Activated CD4-positive, alpha-beta T cell treated with anti-CD3 and anti-CD28 coated beads, Interleukin-2, amount 10 ng/mL, durations not matched to agents 7 days and 5 days (primary cell): ENCODE data around the gene UPK3A. TPM values are rescaled to one million over a fixed set of nuclear protein-coding genes. Genes with fewer than 3 reads are reported as not detected.
A peak's percentile ranks its signal among the peaks of the same experiment; 100 is the strongest.

ENCODE experiments used
- CTCF ChIA-PET: fragments of 350-600 bp; sonication (Branson Sonifier 250); formaldehyde crosslinking; loops from one replicate; lab custom pipeline; 2021; ENCODE audit warnings: antibody characterized with exemption; lab: Charles Lee
- POLR2A ChIA-PET: fragments of 350-600 bp; sonication (Branson Sonifier 250); formaldehyde crosslinking; loops from one replicate; lab custom pipeline; 2021; ENCODE audit warnings: antibody characterized with exemption; lab: Charles Lee
- DNase-seq: peaks from one replicate; pipeline ENCODE4 v3.0.0-alpha.2; 2020
- H3K27ac Mint-ChIP-seq: one replicate; pipeline ENCODE4 v1.8.0; 2021; ENCODE audit warnings: mild to moderate bottlenecking, moderate library complexity, mixed read lengths
- H3K27me3 Mint-ChIP-seq: one replicate; pipeline ENCODE4 v1.8.0; 2021; ENCODE audit warnings: mixed read lengths
- H3K36me3 Mint-ChIP-seq: one replicate; pipeline ENCODE4 v1.8.0; 2021; ENCODE audit warnings: low read depth, mixed read lengths
- H3K4me1 Mint-ChIP-seq: one replicate; pipeline ENCODE4 v1.8.0; 2021; ENCODE audit warnings: mixed read lengths
- H3K4me3 Mint-ChIP-seq: one replicate; pipeline ENCODE4 v1.8.0; 2021; ENCODE audit warnings: mild to moderate bottlenecking, moderate library complexity, mixed read lengths
- H3K9me3 Mint-ChIP-seq: one replicate; pipeline ENCODE4 v1.8.0; 2021; ENCODE audit warnings: mixed read lengths
- total RNA-seq, 2 experiments: library from RNA; stranded (reverse); gene quantifications; one replicate each; pipeline ENCODE4 v1.2.3, GENCODE V29; 2021

The UPK3A gene
- total RNA-seq, 2 experiments from 2014 or later, result not detected

DNA sequence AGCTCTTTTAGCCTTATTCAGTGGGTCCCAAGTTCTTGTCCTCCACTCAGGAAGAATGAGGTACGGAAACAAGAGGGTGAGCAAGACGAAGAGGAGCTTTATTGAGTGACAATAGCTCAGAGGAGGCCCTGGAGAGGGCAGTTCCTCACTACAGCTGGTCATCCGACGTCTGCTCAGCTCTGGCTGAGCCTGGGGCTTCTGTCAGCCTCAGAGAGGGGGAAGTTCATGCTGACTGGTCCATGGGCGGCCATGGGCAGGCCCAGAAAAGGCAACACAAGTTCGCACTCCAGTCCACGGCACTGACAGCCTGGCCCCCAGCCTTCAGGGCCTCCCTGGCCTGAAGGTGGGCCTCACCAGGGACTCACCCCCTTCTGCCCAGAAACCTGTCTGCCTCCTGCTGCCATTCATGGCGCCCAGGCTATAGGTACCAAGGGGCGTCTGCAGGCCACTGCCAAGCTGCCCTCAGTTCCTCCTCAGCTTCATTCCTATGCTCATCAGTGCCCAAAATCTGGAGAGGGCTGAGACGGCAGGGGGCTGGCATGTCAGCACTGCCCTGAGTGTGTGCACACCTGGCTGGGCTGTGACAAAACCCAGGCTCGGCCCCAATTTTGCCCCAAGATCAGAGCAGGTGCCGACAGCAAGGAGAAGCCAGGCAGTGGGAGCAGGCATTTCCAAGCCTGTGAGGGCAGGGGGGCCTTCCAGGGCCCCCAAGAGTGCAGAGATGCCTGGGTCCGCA lies 22.4 kb upstream of the UPK3A start:
- peaks cover 28% of the 10 kb centered on the region for H3K27me3 Mint-ChIP-seq
- H3K36me3 Mint-ChIP-seq, result no peaks in the 10 kb centered on the region
- H3K4me1 Mint-ChIP-seq, result no peaks in the 10 kb centered on the region
- no peaks in the 10 kb centered on the region for H3K9me3 Mint-ChIP-seq
- H3K27ac Mint-ChIP-seq, result no peak overlapping the region
- no peak overlapping the region for H3K4me3 Mint-ChIP-seq
- CTCF ChIA-PET, result interaction anchor here (1.6 to 2.0 kb wide), 2 partner anchors 9 to 17 kb away, joined by 4 read pairs; no protein-coding TSS in a partner anchor
- POLR2A ChIA-PET, result no interaction called here
- DNase-seq, result no peak

DNA sequence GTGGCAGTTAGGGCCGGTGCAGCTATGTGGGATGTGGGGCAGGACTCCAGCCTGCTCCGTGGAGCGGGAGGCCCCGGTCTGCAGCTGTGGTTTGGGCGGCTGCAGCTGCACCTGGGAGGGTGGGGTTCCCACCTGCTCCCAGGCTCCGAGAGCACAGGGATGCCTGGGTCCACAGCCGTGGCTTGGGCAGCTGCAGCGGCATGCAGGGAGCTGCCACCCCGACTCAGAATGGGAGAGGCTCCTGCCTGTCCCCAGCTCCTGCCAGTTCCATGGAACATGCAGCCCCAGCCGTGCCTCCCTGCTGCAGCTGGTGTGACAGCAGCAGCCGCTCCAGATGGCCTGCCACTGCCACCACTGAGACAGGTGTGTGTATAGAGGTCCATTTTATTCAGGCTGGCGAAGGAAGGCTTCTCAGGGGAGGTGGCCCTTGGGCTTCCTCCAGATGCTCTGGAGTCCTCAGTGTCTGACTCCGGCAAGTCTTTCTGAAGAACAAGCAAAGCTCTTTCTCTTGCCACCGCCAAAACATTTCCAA lies 21.8 kb upstream of the UPK3A start:
- Mint-ChIP-seq H3K4me3 (no peak overlapping the region), H3K27ac (no peak overlapping the region), H3K4me1 (no peaks in the 10 kb centered on the region), H3K36me3 (no peaks in the 10 kb centered on the region), H3K27me3 (peaks cover 30% of the 10 kb centered on the region), H3K9me3 (no peaks in the 10 kb centered on the region)
- no peak for DNase-seq
- CTCF ChIA-PET, result interaction anchor here (1.6 to 2.0 kb wide), 2 partner anchors 9 to 16 kb away, joined by 4 read pairs; no protein-coding TSS in a partner anchor
- POLR2A ChIA-PET, result no interaction called here

DNA sequence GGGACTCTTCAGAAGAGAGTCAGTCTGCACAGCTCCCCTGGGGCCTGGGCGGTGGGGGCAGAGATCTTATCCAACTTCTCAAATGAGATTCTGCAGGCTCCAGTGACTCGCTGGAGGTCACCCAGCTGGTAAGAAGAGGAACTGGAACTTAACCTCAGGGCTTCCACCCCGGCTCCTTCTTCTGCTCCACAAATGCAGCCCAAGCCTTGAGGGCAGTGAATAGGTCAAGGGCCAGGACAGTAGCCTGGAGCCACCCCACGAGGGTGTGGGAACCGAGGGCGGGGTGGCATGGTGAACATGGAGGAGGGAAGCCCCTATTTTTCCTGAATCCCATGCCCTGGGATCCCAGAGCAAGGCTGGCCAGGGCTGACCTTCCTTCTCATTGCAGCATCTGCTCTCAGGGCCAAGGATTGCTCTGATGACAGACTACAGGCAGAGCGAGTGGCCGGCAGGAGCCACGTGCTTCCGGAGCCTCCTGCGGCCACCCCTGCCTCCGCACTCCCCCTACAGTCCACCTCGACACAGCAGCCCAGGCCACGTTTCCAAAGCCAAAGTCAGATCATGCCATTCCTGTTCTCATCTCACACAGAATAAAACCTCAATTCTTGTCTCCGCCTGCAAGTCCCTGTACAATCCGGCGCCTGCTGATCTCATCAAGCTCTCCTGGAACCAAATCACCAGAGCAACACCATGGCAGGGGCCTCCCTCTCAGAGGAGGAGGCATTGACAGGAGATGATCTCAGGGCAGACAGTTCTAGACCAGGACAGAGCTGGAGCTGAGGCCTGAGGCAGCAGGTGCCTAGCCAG lies 21.1 kb upstream of the UPK3A start:
- CTCF ChIA-PET, result interaction anchor here (1.6 to 2.0 kb wide), 2 partner anchors 10 to 16 kb away, joined by 4 read pairs; no protein-coding TSS in a partner anchor

DNA sequence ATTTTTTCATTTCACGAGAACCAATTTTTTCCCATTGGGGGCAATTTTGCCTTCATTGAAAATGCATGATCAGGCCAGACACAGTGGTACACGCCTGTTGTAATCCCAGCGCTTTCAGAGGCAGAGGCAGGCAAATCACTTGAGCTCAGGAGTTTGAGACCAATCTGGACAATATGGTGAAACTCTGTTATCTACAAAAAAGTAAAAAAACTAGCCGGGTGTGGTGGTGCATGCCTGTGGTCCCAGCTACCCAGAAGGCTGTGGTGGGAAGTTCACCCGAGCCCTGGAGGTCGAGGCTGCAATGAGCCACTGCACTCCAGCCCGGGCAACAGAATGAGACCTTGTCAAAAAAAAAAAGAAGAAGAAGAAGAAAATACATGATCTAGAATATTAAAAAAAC lies 19.2 kb upstream of the UPK3A start:
- H3K4me1 Mint-ChIP-seq, result peaks cover 6% of the 10 kb centered on the region
- H3K9me3 Mint-ChIP-seq, result no peaks in the 10 kb centered on the region
- DNase-seq, result no peak
- ChIA-PET POLR2A (no interaction called here), CTCF (no interaction called here)
- H3K36me3 Mint-ChIP-seq, result no peaks in the 10 kb centered on the region
- no peak overlapping the region for H3K27ac Mint-ChIP-seq
- peaks cover 39% of the 10 kb centered on the region for H3K27me3 Mint-ChIP-seq
- no peak overlapping the region for H3K4me3 Mint-ChIP-seq

More for the DNA sequence above, 21.1 kb upstream of the UPK3A start:
- Mint-ChIP-seq H3K9me3 (no peaks in the 10 kb centered on the region), H3K4me1 (no peaks in the 10 kb centered on the region), H3K27ac (no peak overlapping the region), H3K36me3 (no peaks in the 10 kb centered on the region), H3K27me3 (peaks cover 30% of the 10 kb centered on the region), H3K4me3 (no peak overlapping the region)
- POLR2A ChIA-PET, result no interaction called here
- no peak for DNase-seq

DNA sequence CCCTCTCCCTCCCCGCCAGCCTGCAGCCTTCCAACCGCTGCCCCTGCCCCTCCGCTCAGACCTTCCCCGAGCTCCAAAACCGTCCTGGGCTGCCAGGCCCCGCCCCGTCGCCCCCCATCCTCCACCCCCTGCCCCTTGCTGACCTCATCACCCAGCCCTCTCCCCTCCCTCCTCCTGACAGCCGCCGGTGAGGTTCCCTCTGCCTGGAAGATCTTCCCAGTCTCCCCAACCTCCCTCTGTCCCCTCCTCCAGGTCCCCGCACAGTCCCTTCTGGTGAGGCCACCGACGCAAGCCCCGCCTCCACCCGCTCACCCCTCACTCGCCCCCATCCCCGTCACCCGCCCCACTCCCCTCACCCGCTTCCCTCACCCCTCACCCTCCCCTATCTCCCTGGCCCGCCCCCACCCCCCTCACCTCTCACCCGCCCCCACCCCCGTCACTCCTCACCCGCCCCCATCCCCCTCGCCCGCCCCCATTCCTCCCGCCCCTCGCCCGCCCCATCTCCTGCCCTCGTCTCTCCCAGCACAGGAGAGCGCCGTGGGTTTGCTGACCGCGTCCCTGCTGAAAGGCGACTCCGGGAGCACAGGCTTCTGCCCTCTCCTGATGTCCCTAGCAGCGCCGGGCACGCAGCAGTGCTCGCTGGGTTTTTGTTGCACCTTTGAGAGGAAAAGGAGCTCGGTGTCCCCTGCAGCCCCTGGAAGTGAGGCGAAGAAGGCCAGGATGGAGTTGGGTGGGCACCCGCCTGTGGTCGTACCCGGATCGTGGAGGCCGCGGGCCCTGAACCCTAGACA lies 16.4 kb upstream of the UPK3A start:
- peaks cover 36% of the 10 kb centered on the region for H3K27me3 Mint-ChIP-seq
- H3K4me1 Mint-ChIP-seq, result peaks cover 6% of the 10 kb centered on the region
- H3K27ac Mint-ChIP-seq, result no peak overlapping the region
- no peak for DNase-seq
- no peaks in the 10 kb centered on the region for H3K36me3 Mint-ChIP-seq
- peak overlapping the region; percentile 62 for H3K4me3 Mint-ChIP-seq
- ChIA-PET POLR2A (no interaction called here), CTCF (interaction anchor here (0.7 kb wide), 1 partner anchor 16 kb away, joined by 4 read pairs; the partner anchor contains the start of gene UPK3A)
- no peaks in the 10 kb centered on the region for H3K9me3 Mint-ChIP-seq

DNA sequence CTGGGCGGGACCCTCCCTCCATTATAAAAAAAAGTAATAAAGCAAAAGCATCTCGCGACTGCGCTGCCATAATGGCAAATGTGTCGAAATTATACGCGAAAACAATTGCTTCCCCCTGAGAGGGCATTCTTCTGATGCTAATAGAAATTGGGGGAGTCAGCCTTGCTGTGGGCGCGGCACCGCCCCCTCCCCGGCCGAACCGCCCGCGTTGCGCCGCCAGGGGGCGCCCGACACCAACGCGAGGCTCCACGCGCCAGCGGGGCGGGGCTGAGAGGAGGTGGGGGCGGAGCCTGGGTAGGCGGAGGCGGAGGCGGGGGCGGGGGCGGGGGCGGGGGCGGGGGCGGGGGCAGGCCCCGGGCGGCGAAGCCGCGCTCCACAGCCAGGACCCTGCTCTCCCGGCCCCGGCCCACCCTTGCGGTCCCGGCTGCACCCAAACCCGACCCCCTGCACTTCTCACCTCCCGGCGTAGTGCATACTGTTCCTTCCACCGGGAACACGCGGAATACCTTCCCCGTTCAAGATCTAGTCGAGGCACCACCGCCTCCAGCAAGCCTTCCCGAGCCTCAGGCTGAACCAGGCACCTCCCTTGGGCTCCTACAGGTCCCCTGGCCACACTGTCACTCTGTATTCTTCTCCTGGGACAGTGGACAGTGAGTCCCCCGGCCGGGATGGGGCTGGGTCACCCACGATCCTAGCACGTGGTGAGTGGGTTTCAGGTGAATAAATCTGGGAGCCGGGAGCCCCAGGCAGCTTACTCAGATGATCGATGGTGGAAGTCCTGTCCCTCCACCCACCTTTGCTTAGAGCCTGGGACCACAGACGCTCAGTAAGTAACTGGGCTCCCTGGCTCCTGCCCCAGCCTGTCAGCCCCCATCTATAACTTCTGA lies 15.5 kb upstream of the UPK3A start:
- no peaks in the 10 kb centered on the region for H3K36me3 Mint-ChIP-seq
- DNase-seq, result peak; percentile 88
- peak overlapping the region; percentile 65 for H3K4me3 Mint-ChIP-seq
- H3K9me3 Mint-ChIP-seq, result no peaks in the 10 kb centered on the region
- peaks cover 30% of the 10 kb centered on the region for H3K27me3 Mint-ChIP-seq
- CTCF ChIA-PET, result interaction anchor here (0.8 to 1.2 kb wide), 2 partner anchors 153 to 185 kb away, joined by 3 to 4 read pairs; no protein-coding TSS in a partner anchor
- H3K4me1 Mint-ChIP-seq, result peaks cover 6% of the 10 kb centered on the region
- peak overlapping the region; percentile 20 for H3K27ac Mint-ChIP-seq
- POLR2A ChIA-PET, result no interaction called here

DNA sequence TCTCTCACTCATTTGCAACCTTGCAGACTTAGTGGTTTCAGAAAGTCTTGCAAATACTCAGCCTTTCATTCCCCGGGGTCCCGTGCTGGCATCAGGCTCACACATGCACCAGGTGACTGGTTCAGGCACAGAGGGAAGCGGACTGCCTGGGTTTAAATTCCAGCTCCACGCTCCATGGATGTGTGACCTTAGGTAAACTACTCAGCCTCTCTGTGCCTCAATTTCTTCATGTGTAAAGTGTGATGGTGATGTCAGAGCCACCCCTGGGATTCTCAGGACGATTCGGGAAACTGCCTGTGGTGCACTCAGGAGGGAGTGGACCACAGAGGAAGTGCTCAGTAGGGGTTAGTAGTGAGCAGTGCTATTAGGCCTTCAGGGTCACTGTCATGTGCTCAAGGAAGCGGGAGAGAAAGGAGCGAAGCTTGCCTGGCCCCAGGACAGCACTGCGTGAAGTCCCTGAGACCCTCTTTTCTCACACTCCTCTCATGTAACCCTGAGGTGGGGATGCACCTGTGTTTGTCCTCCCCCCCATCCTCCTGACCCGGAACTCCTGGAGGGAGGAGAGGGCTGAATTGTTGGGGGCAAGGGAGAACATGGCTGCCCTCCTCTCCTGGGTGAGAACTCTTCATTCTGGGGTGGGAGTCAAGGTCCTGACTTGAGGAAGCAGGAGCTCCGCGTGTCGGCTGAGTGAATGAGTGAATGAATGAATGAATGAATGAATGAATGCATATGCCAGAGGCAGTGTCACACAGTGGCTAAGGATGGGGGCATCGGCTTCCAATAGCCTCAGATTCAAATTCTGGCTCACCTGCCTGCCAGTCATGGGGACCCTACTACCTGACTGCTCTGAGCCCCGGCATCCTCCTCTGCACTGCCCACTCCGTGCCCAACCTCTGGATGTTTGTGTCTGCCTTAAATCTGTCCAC lies 14.4 kb upstream of the UPK3A start:
- no peak overlapping the region for H3K27ac Mint-ChIP-seq
- ChIA-PET POLR2A (no interaction called here), CTCF (interaction anchor here (0.6 to 1.6 kb wide), 5 partner anchors 12 to 184 kb away, joined by 3 to 5 read pairs (median 3); no protein-coding TSS in a partner anchor)
- no peaks in the 10 kb centered on the region for H3K36me3 Mint-ChIP-seq
- peak overlapping the region; percentile 65 for H3K4me3 Mint-ChIP-seq
- H3K4me1 Mint-ChIP-seq, result peaks cover 6% of the 10 kb centered on the region
- DNase-seq, result no peak
- no peaks in the 10 kb centered on the region for H3K9me3 Mint-ChIP-seq
- peaks cover 26% of the 10 kb centered on the region for H3K27me3 Mint-ChIP-seq

DNA sequence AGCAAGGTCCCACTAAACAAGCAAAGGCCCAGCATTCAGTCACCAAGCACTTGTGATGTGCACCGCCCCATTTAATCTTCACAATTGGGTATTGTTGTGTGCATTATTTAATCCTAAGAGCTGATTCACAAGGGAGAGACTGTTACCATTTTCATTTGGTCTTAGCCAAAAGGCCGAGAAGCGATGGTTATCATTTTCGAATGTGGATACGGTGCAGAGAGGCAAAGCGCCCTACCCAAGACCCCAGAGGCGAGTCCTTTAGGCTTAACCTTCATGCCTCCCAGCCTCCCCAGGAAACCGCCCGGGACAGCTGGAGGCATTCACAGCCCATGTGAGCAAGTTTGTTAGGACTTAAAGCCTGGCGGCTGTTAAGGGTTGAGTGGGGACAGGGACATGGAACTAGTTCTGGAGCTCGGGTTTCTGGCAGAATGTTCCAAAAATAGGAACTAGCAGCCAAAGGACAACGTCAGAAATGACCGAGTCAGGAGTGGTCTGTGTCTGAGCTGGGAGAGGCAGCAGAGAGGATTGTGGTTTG lies 13.0 kb upstream of the UPK3A start:
- Mint-ChIP-seq H3K27me3 (peaks cover 19% of the 10 kb centered on the region), H3K9me3 (no peaks in the 10 kb centered on the region), H3K4me1 (peaks cover 6% of the 10 kb centered on the region), H3K4me3 (no peak overlapping the region), H3K36me3 (no peaks in the 10 kb centered on the region), H3K27ac (peak overlapping the region; percentile 63)
- ChIA-PET POLR2A (no interaction called here), CTCF (interaction anchor here (1.4 to 1.6 kb wide), 2 partner anchors 10 to 165 kb away, joined by 3 to 6 read pairs; no protein-coding TSS in a partner anchor)
- no peak for DNase-seq

DNA sequence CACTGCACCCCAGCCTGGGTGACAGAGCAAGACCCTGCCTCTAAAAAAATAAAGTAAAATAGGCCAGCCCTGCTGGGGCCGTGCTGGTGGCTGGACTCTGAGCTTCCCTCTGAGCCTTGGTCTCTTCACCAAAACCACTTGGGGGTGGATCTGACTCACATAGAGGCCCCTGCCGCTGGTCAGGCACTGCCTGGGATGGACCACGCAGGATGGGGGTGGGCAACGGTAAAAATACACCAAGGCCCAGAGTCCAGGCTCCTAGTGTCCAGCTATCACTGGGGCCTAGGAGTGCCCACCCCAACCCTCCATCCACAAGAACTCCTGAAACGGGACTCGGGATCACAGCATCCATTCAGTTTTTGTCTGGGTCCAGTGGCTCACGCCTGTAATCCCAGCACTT lies 12.3 kb upstream of the UPK3A start:
- Mint-ChIP-seq H3K4me3 (no peak overlapping the region), H3K27ac (no peak overlapping the region), H3K27me3 (peaks cover 16% of the 10 kb centered on the region), H3K9me3 (no peaks in the 10 kb centered on the region), H3K36me3 (no peaks in the 10 kb centered on the region), H3K4me1 (peaks cover 6% of the 10 kb centered on the region)
- no peak for DNase-seq
- CTCF ChIA-PET, result interaction anchor here (1.4 to 1.6 kb wide), 2 partner anchors 10 to 164 kb away, joined by 3 to 6 read pairs; no protein-coding TSS in a partner anchor
- POLR2A ChIA-PET, result no interaction called here

DNA sequence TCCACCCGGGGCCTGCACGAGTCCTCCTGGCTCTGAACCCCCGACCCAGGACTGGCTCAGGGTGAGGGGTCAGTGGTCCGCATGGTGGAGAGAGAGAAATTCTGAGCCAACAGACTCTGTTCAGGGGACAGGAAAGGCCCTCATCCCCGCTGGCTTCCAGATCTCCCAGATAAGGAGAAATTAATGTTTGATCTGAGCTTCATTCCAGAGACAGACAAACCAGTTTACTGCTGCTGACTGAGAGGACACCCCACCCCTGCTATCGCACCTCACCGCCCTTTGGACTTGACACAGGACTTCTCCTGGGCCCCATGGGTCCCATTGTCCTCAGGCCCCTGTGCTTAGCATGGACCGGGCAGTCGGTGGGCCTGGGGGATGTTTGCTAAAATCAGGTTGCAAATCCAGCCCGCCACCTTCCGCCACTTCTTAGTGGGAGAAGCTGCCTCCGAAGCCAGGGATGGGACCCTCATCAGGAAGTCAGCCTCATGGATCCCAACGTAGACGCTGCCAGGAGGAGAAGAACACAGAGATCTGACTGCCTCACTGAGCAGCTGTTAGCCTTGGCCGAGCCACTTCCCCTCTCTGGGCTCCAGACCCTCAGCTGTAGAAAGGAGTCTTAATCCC lies 11.2 kb upstream of the UPK3A start:
- Mint-ChIP-seq H3K27ac (no peak overlapping the region), H3K36me3 (no peaks in the 10 kb centered on the region), H3K27me3 (peaks cover 14% of the 10 kb centered on the region), H3K4me3 (no peak overlapping the region), H3K9me3 (no peaks in the 10 kb centered on the region), H3K4me1 (peaks cover 6% of the 10 kb centered on the region)
- ChIA-PET CTCF (no interaction called here), POLR2A (no interaction called here)
- DNase-seq, result no peak
